C4-2B (cell line): Measurements from ENCODE around the gene ELANE.

ENCODE experiments used
- H3K27ac ChIP-seq: fragments of 450-650 bp; 2 replicates; pipeline ENCODE4 v1.5.1; 2017
- CTCF ChIP-seq: fragments of 450-650 bp; conservative IDR thresholded peaks from 2 replicates; pipeline ENCODE4 v1.5.1; 2017; ENCODE audit warnings: mild to moderate bottlenecking
- ZFX ChIP-seq: fragments of 450-650 bp; IDR thresholded peaks from 2 replicates; pipeline ENCODE4 v1.6.1; 2017

The ELANE gene

GRCh38 chr19:811506-812048 lies 40.5 kb upstream of the ELANE start:
- no peak for TF ChIP-seq ZFX
- no peak for TF ChIP-seq CTCF
- no peak overlapping the region for H3K27ac ChIP-seq

GRCh38 chr19:812049-812746 lies 39.9 kb upstream of the ELANE start:
- no peak overlapping the region for H3K27ac ChIP-seq

GRCh38 chr19:812747-813218 lies 39.3 kb upstream of the ELANE start:
- H3K27ac ChIP-seq = no peak overlapping the region
- TF ChIP-seq ZFX (no peak), CTCF (no peak)

More at GRCh38 chr19:812049-812746, 39.9 kb upstream of the ELANE start:
- TF ChIP-seq ZFX (no peak), CTCF (no peak)

GRCh38 chr19:813219-814151 lies 38.6 kb upstream of the ELANE start:
- no peak for TF ChIP-seq CTCF
- no peak for TF ChIP-seq ZFX
- no peak overlapping the region for H3K27ac ChIP-seq

GRCh38 chr19:814152-815078 lies 37.7 kb upstream of the ELANE start:
- TF ChIP-seq ZFX (no peak), CTCF (no peak)
- H3K27ac ChIP-seq = no peak overlapping the region

DNA sequence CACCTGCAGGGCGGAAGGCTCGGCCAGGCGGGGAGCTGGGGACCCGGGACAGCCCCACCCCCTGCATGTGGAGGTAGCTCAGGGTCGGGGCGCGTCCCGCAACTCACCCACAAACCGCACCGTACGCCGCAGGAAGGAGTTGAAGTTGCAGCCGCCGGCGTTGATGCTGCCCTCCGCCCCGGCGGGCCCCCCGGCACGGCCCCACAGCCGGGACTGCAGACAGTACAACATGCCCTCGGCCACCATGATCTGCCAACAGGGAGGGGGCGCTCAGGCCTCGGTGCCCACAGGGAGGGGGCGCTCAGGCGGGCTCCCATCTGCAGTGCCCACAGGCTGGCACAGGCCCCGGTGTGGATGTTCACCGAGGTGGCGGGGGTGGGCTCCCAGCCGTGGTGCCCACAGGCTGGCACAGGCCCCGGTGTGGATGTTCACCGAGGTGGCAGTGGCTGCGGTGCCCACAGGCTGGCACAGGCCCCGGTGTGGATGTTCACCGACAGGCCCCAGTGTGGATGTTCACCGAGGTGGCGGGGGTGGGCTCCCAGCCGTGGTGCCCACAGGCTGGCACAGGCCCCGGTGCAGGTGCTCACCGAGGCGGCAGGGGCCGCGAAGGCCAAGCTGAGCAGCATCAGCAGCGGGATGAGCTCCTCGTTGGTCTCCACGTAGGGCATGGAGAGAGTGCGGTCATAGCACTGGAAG lies 36.9 kb upstream of the ELANE start:
- TF ChIP-seq ZFX = no peak
- TF ChIP-seq CTCF = no peak
- no peak overlapping the region for H3K27ac ChIP-seq
